Kidney epithelial cell (primary cell): ENCODE results near the gene SLC26A6. TPM values are rescaled to one million over a fixed set of nuclear protein-coding genes. Genes with fewer than 3 reads are reported as not detected.

Experiments used
- DNase-seq: peaks from one replicate; pipeline ENCODE4 v3.0.0-alpha.2; 2010; ENCODE audit warnings: low read depth
- H3K27me3 ChIP-seq: 2 replicates; pipeline ENCODE4 v1.6.0; 2011; ENCODE audit warnings: low read length; ENCODE audit not compliant: control insufficient read depth, insufficient read depth
- H3K36me3 ChIP-seq: 2 replicates; pipeline ENCODE4 v1.5.1; 2011; ENCODE audit warnings: low read length; ENCODE audit not compliant: control insufficient read depth, insufficient read depth
- H3K4me3 ChIP-seq: 2 replicates; pipeline ENCODE4 v1.5.1; 2011; ENCODE audit warnings: low read depth, mild to moderate bottlenecking, control low read depth, low read length
- CTCF ChIP-seq: IDR thresholded peaks from 2 replicates; pipeline ENCODE4 v1.5.1; 2011; ENCODE audit warnings: mild to moderate bottlenecking, moderate library complexity, low read length, control low read depth, inconsistent platforms; ENCODE audit not compliant: insufficient read depth, poor library complexity, severe bottlenecking
- total RNA-seq: library from RNA; depleted of rRNA; stranded (reverse); fragments of >200 nt; gene quantifications from 2 replicates; pipeline ENCODE4 v1.2.3, GENCODE V29; 2015

SLC26A6 gene
- total RNA-seq, 1 donor from 2014 or later, result 32.8 TPM

- Histone ChIP-seq H3K4me3 (peak overlapping the region; percentile 41), H3K36me3 (no peaks in the 10 kb centered on the region), H3K27me3 (no peaks in the 10 kb centered on the region)
- peak; percentile 43 for DNase-seq
- TF ChIP-seq CTCF, result peak; percentile 27
Observed at GRCh38 chr3:48656061-48656840, 21.0 kb upstream of the SLC26A6 start.

- DNase-seq, result no peak
- H3K27me3 ChIP-seq, result no peaks in the 10 kb centered on the region
- H3K4me3 ChIP-seq, result peak overlapping the region; percentile 41
- TF ChIP-seq CTCF, result no peak
- no peaks in the 10 kb centered on the region for H3K36me3 ChIP-seq
Observed at GRCh38 chr3:48655606-48656005, 20.3 kb upstream of the SLC26A6 start.

GRCh38 chr3:48655063-48655462 is 19.8 kb upstream of the SLC26A6 start:
- Histone ChIP-seq H3K27me3 (no peaks in the 10 kb centered on the region), H3K36me3 (no peaks in the 10 kb centered on the region), H3K4me3 (no peak overlapping the region)
- DNase-seq, result no peak
- TF ChIP-seq CTCF, result no peak

- no peaks in the 10 kb centered on the region for H3K27me3 ChIP-seq
- TF ChIP-seq CTCF, result no peak
- peak; percentile 7 for DNase-seq
- H3K4me3 ChIP-seq, result no peak overlapping the region
- H3K36me3 ChIP-seq, result no peaks in the 10 kb centered on the region
Observed at GRCh38 chr3:48652923-48653715, 17.9 kb upstream of the SLC26A6 start.

GRCh38 chr3:48651771-48652170 is 16.5 kb upstream of the SLC26A6 start:
- Histone ChIP-seq H3K27me3 (no peaks in the 10 kb centered on the region), H3K36me3 (no peaks in the 10 kb centered on the region), H3K4me3 (no peak overlapping the region)
- DNase-seq, result no peak
- no peak for TF ChIP-seq CTCF
